Vein endothelial cell (primary cell): ENCODE data around the gene FBXO10. TPM values are rescaled to one million over a fixed set of nuclear protein-coding genes. Genes with fewer than 3 reads are reported as not detected.

Experiments
- total RNA-seq: library from RNA; depleted of rRNA; stranded (reverse); fragments of >200 nt; gene quantifications from 2 replicates; pipeline ENCODE4 v1.2.3, GENCODE V29; 2012

The FBXO10 gene, protein sequence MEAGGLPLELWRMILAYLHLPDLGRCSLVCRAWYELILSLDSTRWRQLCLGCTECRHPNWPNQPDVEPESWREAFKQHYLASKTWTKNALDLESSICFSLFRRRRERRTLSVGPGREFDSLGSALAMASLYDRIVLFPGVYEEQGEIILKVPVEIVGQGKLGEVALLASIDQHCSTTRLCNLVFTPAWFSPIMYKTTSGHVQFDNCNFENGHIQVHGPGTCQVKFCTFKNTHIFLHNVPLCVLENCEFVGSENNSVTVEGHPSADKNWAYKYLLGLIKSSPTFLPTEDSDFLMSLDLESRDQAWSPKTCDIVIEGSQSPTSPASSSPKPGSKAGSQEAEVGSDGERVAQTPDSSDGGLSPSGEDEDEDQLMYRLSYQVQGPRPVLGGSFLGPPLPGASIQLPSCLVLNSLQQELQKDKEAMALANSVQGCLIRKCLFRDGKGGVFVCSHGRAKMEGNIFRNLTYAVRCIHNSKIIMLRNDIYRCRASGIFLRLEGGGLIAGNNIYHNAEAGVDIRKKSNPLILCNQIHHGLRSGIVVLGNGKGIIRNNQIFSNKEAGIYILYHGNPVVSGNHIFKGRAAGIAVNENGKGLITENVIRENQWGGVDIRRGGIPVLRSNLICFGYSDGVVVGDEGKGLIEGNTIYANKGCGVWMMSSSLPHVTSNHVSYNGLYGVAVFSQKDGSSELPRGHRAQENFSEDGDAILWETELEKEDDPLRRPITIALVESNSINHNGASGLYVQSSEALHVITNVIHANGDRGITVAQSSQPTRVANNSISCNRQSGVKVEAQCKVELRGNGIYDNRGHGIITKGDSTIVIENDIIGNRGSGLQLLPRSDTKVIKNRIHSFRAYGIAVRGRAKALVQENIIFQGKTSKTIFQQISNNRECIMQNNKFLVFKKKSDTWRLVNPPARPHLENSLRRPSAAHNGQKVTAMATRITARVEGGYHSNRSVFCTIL
- 10.9 and 11.8 TPM in 2 replicates for total RNA-seq

DNA sequence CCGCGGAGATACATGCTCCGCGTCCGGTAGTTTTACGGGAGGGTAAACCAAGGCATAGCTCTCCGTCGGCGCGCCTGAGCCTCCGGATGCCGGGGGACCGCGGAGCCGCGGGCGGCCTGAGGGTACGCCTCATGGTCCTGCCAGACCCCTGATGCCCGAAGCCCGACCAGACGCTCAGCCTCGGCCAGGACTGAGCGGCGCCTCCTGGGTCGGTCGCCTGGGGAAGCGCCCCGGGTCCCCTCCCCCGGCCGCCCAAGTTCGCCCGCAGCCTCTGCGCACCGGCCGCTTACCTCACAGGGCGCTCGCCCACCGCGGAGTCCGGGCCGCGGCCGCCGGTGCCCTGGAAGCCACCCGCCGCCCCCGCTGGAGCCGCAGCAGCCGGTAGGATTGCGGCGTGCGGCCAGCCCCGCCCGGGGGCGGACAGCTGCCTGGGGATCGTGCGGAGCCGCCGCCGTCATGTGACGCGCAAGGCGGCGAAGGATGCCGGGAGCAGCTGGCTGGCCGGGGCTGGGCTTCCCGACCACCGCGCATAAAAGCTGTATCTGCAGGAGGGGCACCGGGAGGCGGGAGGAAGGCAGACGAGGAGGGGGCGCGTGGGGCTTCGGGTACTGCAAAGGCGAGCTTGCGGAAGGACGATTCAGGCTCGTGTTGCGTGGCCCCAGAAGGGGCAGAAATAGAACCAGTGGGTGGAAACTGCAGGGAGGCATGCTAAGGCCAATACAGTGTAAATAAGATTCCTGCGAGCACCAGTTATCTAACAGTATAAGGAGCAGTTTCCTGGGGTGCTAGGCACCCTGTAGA is at the start of gene FBXO10:
Gene FBXO10 (minus strand): TSS at position 460 of the 801 bp plus-strand sequence. CDS start 34,612 bp downstream, outside the sequence.

DNA sequence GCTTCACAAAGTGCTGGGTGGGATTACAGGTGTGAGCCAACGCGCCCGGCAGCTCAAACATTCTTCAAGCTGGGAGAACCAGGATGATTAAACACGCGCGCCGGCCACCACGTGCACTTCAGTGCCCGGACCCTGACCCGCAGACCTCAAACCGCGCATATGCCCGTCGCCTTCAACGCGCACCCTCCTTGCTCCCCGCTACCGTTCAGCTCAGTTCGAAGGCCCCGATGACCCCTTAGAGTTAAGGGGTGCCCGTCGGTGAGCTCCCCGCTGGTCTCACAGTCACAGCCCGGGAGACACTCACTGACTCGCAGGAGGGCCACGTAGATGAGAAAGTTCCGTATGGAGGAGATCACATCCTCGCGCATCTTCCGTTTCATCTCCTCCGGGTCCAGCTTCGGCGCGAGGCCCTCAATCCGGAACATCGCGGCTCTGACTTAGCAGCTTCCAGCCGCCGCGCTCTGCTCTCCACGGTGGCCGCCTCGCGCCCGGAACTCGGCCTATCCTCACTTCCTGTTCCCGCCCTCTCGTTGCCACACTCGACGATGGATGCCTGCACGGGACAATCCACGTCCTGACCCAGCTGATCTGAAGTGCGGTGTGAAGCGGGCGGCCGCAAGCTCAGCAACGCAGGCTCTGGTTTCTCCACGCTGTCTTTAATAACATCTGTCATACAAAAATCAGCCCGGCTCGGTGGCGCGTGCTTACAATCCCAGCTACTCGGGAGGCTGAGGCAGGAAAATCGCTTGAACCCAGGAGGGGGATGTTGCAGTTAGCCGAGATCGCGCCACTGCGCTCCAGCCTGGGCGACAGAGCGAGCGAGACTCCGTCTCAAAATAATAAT is 16.1 kb upstream of the FBXO10 start, which contains the start of gene TOMM5:
Gene TOMM5 (minus strand): TSS at position 490 of the 844 bp plus-strand sequence. CDS start 65 bp downstream, at position 425.

DNA sequence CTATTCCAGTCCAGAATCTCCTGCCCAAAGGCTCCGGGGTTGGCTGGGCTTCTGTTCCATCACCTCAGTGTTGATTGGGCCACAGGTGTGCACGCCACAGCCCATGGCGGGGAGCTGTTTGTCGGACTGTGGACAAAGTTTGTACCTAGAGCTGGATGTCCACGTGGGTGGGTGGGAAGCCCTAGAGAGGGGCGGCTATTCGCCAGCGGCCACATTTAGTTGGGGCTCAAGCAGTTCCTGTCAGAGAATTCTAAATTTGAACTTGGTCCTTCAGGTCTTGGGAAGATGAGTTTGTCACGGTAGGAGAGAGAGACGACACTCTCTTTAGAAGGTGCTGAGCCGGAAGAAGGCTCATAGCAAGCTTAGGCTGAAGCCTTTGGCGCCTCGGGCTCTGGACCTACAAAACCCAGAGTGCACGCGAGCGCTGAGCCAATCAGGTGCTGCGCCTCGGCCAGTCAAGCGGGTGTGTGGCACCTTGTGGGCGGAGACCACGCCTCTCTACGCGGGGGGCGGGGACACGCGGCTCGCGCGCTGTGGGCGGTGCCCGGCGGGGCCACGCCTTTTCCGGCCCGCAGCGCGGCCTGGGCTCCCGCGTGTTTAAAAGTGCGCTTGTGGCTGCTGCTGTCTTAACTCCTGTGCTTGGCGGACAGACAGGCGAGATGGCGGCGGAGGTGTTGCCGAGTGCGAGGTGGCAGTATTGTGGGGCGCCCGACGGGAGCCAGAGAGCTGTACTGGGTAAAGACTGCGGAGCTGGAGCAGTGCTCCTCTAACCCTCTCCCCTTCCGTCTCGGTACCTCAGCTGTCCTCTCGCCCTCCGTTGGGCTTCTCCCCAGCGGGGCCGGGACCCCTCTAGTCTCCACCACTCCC is 90.6 kb downstream of the FBXO10 start, which contains the start of gene POLR1E:
Gene POLR1E (plus strand): TSS at position 560 of the 867 bp plus-strand sequence. CDS start 100 bp downstream, at position 660.

DNA sequence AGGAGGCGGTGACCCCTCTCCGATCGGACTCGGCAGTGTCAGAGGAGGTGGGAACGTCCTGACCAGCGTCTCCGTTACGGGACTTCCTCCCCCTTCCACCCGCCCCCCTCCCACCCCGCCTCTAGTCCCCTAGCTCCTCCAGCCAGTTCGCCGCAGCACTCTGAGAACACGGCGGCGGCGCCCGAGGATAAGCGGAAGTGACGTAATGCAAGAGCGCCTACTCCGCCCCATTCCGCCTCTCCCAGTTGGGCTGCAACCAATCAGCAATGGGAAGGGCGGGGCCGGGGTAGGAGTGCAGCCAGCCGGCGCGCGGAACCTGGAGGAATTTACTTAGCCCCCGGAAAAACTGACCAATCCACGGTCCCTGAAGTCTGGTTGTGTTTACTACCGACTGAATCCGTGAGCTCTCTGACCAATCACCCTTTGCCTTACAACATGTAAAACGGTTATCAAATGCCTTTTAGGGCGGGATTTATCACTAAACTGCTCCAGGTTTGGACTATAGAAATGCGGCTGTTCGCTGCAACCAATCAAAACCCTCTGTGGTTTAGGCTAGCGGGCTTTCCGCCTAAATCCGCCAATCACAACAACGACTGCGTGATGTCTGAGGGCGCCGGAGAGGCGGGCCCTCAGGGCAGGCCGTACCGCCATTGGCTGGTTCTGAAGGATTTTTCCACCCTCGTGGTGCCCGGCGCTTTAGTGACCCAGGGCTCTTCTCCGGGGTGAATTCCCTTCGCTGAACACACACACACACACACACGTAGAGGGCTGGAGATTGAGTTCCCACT is 110.7 kb downstream of the FBXO10 start, which contains the start of gene ZBTB5:
Gene ZBTB5 (minus strand): TSS at position 202 of the 788 bp plus-strand sequence. CDS start 22,899 bp downstream, outside the sequence.

Other genes with a start within 250 kb of the FBXO10 start
- gene GRHPR, start 153.7 kb downstream of the FBXO10 start, total RNA-seq, result 159 and 163 TPM in 2 replicates
- gene ZBTB5, start 110.9 kb downstream of the FBXO10 start, total RNA-seq, result 12.1 and 13.5 TPM in 2 replicates
- 20.8 and 20.9 TPM in 2 replicates for gene POLR1E, start 90.4 kb downstream of the FBXO10 start, total RNA-seq
- 136 and 141 TPM in 2 replicates for gene TOMM5, start 16.2 kb upstream of the FBXO10 start, total RNA-seq
- gene FRMPD1, start 74.6 kb upstream of the FBXO10 start, total RNA-seq, result not detected in 2 replicates
- 3.1 and 3.3 TPM in 2 replicates for gene TRMT10B, start 177.4 kb upstream of the FBXO10 start, total RNA-seq
- 21.9 and 22.7 TPM in 2 replicates for gene EXOSC3, start 208.7 kb upstream of the FBXO10 start, total RNA-seq
- gene DCAF10, start 224.4 kb upstream of the FBXO10 start, total RNA-seq, result 22.2 and 24.5 TPM in 2 replicates